HG03439 (cell line): ENCODE measurements around the gene ERFL.
"Not testable (repeated sequence)": the region's sequence is repeated elsewhere in the genome, so short reads cannot be mapped to it uniquely, and the experiment has no call there.

ENCODE experiments used
- ATAC-seq: cut with Tn5 transposase; IDR thresholded peaks from one replicate; pipeline ENCODE4 v1.9.1; 2021; ENCODE audit warnings: mild to moderate bottlenecking, moderate library complexity; ENCODE audit not compliant: unreplicated experiment

Gene ERFL

DNA sequence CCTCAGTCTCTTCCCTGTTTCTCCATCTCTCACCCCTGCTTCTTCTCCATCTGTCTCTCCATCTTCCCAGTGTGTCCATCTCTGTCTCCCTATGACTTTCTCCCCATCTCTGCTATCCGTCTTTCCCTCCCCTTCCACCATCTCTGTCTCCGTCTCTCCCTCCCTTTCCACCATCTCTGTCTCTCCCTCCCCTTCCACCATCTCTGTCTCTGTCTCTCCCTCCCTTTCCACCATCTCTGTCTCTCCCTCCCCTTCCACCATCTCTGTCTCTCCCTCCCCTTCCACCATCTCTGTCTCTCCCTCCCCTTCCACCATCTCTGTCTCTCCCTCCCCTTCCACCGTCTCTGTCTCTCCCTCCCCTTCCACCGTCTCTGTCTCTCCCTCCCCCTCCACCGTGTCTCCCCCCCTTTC lies 13.8 kb downstream of the ERFL start:
- not testable (repeated sequence) for ATAC-seq

DNA sequence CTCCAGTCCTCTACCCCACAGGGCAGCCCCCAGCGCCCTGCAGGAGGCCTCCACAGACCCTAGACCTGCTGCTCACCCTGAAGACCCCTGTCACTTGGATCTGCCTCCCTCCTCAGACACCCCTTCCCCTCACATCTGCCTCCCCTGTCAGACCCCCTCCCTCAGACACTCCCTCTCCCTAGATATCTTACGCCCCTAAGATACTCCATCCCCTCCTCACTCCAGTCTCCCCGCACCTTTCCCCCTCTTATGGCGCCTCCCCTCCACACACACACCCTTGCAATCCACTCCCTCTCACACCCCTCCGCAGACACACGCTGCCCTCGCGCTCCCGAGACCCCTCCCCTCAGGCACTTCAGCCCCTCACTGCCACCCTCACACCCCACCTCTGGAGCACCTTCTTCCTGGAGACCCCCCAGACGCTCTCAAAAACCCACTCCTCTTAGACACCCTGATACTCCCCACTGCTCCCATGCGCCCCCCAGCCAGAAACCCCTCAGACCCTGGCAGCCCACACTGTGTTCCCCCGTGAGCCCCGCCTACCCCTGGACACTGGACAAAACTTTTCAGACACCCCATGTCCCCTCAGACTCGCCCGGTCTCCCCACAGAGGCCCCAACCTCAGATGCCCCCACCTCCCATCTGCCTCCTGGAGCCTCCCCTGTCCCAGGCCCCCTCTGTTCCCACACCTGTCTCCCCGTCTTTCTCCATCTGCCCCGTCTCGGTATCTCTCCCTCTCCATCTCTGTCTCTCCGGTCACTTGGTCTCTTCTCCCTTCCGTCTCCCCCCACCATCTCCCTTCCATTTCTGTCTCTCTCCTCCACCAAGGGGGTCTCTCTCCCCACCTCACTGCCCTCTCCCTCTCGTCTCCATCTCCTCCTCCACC lies 14.5 kb downstream of the ERFL start:
- no peak for ATAC-seq

DNA sequence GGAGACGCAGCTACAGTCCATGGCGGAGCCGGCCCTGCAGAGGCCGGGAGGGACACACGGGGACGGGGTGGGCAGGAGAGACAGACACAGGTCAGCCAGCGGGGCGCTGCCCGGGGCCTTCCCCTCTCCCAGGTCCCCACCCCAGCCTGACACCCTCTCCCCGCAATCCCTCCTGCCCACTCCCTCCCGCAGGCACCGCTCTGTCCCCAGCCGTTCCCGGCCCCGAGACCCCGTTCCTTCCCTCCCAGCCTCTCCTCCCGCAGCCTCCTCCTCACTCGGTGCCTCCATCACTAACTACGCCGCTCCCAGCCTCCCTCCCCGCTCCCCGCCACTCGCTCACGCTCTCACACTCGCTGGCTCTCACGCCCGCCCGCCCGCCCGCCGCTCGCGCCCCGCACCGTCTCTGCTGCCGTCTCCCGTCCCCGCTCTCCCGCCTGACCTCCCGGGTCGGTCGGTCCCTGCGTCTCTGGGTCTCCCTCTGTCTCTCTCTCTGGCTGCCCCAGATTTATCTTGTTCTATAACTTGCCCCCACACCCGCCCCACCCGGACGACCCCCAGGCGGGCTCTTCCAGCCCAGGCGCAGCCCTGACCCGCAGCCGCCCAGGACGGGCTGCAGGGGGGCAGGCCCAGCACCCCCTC lies 15.2 kb downstream of the ERFL start:
- ATAC-seq: no peak

DNA sequence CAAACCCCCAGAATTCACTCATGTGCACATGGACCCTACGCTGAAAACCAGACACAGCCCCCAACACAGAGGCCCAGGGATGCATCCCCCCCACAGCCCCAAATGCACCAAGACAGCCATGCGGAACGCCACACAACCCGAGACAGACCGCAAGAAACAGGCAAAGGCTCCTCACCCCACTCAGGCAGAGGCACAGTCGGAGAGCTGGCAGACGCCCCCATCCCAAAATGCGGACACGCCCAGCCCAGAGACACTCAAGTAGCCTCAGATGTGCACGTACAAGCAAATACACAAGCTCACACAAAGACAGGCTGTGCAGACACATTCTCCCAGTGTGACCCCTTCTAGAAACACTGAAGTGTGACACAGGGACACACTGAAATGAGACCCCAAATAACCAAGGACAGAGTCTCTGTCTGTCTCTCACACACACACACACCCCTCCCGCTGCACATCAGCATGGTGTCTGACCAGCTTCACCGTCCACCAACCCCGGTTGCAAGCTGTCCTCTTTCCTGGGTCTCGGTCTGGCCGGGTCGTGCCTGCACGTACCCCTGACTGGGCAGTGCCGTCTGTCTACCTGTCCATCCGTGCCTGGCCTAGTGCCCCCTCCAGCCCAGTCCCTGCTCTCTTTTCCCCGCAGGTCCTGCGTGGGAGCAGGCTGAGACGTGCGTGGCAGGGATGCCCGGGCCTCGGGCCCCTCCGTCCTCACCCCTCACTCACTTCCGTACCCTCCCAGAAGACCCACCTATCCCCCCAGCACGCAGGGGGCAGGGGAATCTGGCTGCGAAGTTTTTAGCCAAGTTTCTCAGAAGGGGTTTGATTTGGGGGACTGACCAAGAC lies 16.1 kb downstream of the ERFL start:
- ATAC-seq: no peak

DNA sequence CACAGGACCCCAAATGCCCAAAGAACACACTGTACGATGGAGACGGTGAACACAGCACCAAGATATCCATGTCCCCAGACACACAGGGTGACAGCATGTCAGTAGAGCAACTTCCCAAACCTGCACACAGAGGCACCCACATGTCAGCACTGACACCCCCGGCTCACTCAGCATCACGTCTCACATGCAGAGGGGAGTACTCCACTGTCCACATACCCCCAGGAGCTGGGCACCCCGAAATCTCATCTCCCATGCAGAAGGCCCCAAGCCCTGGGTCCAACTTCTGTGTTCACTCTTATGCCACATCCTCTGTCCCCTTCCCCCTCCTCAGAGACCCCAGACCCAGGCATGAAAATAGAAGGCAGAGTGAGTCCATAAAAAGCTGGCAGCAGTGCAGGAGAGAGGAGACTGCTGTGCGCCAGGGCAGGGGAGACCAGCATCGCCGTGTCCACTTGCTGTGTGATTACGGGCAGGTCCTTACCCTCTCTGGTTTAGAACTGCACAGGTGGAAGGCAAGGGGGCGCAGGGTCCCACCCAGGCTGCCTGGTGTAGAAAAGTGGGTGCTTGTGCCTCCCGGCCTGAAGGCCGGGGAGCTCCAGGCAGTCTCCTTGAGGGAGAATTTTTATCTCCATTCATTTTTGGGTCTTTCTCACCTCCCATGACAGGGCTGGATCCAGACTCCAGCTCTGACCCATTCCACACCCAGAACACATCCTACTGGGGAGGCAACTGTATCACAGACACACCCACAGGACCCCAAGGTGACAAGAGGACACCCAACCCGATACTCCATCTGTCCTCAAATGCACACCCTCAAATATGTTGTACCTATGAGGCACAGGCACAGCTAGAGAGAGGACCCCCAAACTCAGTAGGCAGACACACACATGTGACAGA lies 17.0 kb downstream of the ERFL start:
- no peak for ATAC-seq

DNA sequence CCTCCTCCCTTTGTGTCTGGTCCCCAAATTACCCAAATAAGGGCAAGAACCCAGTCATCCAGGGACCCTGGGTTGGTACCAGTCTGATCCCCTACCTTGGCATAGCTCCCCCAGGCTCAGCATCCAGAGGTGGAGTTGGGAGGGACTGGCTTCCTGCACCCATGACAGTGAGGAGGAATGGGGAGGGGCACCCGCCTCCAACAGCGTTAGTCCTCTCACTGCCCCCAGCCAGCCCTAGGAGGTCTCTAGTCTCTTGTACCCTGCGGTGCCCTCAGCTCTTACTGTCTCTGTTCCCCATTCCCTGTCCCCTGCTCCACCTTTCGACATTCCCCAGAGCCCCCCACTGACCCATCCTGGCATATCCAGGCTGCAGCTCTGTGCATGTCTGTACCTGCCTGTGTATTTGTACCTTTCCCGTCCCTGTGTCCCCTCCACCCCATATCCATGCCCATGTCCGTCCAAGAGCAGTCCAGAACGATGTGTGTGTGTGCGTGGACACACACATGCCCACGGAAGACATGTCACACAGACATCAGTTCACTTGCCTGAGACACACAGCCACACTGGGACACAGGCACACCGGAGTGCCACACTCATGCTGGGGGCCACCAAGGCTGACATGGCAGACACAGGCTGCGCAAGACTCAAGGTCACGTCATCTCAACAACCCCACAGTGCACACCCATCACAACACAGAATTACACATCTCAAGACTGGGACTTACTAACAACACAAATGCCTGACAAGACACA lies 17.8 kb downstream of the ERFL start:
- ATAC-seq: no peak

DNA sequence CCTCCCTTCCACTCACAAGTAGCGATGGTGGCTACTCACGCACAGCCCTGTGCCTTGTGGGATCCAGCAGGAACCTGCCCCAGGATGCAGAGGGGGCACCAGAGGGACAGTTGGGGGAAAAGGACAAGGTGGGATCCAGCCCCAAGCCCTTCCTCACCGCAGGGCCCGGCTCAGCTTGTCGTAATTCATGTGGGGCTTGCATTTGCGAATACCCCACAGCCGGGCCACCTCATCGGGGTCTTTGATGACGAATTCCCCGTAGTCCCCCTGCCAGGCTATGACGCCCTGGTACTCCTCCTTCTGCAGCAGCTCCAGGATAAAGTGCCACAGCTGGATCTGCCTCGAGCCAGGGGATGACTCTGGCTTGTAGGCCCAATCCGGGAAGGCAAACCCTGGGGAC lies 18.5 kb downstream of the ERFL start:
- ATAC-seq: no peak

DNA sequence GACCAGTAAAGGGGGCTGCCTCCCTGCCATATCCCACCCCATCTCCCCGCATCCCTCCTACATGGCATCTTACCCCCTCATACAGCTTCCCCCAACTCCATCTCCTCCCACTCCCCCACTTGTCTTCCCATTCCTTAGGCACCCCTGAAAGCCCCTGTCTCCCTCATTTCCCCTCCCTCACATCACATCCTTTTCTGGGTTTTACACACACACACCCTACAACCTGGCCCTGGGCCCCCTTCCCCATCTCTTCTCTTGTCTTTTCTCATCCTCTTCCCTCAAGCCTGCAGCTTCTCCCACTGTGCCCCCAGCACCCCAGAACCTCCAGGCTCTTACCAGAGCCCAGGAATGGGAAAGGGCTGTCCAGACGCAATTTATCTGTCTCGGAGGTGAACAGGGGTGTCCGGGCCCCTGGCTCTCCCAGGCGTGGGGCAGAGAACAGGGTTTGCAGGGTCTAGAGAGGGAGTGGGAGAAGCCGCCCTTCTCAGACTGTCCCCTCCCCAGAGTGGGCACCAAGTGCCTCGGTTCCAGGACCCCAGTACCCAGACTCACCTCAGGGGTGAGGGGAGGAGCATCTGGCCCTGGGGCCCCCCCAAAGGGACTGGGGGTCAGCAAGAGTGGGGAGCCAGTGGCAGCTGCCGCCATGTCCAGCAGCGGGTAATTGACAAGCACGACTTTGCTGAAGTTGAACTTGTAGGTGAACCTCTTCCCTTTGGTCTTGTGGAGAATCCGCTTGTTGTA lies 19.4 kb downstream of the ERFL start:
- no peak for ATAC-seq

DNA sequence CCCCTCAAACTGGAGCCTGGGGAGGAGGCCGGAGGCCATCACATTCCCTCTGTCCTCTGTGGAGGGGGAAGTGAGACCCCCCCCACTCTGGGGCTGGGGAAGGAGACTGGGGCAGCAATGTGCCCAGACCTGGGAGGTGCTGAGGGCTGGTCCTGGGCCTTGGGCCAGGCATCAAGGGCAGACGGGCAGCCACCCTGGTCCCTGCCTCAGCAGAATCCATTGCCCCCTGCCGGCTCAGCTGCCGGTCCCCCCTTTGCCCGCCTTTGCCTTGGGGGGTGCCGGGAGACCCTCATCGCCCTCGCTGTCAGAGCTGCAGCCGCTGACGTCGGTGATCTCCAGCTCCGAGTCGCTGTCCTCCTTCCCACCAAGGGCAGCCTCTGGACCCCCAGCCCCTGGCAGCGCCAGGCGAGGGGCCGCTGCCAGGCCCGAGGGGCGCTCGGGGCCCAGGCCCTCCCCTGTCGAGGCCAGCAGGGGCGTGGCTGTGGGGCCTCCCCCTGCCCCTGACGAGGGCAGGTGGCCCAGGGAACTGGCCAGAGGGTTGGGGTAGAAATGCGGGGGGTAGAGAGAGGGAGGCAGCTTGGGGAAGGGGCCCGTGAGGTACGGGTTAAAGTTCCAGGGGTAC lies 20.1 kb downstream of the ERFL start:
- ATAC-seq: no peak

DNA sequence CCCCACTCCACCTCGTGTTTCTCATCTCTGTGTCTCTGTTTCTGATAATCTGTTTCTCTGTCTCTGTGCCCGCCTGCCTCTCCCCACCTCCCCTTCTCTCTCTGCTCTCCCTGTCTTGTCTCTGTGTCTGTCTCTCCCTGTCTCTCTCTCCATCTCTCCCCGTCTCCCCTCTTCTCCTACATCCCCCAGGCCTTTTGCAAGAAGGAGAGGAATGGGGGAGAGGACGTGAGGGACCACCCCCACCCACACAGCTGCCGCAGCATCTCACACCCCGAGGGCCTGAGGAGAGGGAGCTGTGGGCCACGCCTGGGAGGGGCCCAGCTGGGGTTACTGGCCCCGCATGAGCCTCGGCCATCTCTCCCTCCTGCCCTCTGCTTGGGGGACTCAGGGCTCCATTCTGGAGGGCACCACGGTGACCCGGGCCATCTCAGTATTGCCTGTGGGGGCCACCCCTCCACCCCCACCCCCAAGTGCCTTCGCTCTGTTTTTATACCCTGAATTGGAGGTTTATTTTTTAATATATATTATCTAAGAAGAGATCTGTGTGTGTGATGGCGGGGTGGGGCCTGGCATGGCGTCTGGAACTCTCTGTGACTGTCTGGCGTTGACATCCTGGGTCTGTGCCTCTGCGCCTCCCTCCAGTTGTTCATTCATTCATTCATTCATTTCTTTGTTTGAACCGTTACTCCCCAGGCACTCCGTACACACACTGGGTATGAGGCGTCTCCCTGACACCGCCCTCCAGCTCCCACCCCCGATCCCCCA lies 21.2 kb downstream of the ERFL start:
- no peak for ATAC-seq

DNA sequence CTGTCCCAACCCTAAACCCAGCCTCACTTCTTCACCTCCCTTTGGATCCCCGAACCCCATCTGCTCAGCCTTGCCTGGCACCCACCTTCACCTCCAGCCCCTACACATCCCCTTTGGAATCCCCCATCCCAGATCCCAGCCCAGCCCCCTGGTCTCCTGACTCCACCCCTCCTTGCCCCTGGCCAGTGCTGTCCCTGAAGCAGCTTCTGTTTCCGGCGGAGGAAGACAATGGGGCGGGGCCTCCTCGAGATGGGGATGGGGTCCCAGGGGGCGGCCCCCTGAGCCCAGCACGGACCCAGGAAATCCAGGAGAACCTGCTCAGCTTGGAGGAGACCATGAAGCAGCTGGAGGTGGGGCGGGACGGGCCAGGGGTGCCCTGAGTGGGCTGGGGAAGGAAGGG lies 22.0 kb downstream of the ERFL start:
- no peak for ATAC-seq

DNA sequence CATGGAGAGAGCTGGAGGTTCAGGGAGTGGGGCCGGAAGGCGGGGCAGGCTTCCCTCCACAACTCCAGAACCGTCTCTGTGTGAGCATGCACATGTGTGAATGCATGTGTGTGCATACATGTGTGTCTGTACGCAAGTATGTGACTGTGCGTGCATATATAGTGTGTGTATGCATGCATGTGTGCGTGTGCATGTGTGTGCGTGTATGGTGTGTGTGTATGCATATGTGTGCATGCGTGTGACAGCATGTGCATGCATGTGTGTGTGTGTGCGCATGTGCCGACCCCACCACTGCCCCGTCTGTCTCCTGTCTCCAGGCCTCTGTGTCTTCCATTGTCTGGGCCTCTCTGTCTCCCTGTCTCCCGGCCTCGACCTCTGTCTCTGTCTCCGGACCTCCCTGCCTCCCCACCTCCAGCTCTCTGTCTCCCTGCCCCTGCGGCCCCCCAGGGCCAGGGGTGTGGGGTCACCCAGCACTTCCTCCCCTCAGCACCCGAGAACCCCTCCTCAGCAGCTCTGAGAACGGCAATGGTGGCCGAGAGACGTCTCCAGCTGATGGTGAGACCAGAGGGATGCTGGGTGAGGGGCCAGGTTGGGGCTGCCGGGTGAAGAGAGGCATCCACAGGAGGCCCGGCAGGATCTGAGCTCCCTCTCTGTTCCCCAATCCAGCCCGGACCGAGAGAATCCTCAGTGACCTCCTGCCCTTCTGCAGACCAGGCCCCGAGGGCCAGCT lies 22.8 kb downstream of the ERFL start:
- ATAC-seq: no peak

DNA sequence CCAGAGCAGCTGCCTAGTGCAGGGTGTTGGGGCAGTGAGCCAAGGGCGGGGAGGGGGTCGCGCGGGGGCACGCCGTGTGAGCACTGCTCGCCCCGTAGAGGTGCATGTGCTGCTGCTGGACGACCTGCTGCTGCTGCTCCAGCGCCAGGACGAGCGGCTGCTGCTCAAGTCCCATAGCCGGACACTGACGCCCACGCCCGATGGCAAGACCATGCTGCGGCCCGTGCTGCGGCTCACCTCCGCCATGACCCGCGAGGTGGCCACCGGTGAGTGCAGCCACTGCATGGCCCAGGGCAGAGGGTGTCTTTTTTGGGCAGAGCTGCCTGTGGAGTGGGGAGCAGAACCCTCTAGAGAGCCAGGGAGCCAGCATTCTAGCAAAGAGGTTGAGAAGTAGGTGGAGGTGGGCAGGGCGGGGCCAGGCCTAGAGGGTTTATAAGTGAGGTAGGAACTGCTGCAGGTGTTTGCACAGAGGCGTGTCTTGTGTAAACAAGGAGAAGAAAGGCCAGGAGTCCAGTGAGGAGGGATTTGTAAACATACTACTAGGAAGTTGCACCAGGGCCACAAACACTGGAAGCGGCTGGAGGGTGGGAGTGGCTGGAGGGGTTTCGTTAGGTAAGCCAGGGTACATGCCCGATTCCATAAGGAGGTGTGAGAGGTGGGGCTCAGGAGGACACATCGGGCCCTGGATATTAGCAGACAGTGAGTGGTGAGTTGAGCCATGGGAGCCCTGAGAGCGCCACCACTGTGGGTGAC lies 24.0 kb downstream of the ERFL start:
- no peak for ATAC-seq

DNA sequence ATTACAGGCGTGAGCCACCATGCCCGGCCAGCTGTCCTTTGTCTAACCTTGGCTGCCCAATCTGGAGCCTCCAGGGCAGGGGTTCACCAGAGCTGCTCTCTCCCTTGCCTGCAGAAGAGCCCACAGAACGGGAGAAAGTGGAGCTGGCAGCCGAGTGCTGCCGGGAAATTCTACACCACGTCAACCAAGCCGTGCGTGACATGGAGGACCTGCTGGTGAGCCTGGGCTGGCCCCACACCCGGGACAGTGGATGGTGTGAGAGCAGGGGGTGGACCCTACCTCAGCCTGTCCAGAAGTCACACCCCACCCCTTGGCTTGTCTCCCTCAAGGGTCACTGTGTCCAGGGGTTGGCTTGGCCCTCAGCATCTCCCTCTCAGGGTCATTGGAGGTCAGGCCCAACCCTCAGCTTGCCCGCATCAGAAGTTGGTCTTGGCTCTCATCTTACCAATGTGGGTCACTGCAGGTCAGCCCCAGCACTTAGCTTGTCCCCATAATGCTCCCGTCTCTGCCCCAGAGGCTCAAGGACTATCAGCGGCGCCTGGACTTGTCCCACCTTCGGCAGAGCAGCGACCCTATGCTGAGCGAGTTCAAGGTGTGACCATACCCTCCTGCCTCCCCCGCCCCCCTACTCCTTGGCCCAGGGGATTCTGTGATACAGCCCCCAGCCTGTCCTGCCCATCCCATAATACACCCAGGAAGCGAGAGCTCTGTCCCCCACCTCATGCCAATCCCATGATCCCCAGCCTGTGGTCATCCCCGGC lies 24.9 kb downstream of the ERFL start:
- no peak for ATAC-seq

DNA sequence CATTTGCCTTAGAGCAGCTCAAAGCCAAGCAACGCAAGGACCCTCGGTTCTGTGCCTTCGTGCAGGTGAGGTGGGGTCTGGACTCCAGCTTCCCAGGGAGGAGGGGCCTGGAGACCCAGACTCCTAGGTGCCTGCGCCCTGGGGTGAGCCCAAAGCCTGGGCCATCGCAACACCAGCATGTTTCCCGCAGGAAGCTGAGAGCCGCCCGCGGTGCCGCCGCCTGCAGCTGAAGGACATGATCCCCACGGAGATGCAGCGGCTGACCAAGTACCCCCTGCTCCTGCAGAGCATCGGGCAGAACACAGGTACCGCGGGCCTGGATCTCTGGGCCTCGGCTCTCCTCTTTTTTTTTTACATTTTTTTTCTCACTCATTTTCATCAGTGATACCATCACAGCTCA lies 25.7 kb downstream of the ERFL start:
- no peak for ATAC-seq
